ENCODE results near the gene B3GNT9.

B3GNT9 gene

DNA sequence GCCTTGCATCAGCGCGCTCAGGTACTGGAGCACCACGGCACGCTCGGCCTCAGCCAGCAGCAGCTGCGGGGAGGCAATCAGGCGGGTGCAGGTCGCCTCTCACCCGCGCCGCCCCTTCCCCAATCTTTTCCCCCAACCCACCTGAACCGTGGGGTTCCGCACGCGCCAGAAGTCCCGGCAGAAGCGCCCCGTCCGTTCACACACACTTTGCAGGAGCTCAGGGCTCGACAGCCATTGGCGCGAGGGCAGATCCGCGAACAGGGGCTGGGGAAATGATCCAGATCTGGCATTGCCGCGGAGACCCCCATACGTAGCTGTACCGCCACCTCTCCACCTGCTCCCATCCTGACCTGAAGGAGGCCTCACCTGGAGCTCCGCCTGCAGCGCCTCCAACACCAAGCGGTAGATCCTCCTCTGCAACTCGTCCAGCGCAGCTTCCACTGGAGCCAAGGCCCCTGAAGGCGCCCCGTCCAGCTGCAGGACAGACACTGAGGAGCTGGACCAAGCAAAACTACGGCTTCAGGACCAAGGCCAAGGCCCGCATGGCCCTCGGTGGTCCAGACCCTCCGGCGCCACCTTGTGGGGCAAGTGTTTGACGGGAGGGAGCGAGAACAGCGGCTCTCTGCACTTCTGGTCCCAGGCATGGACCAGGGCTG is 34.3 kb upstream of the B3GNT9 start:
- DNase-seq: peak; percentile 67

DNA sequence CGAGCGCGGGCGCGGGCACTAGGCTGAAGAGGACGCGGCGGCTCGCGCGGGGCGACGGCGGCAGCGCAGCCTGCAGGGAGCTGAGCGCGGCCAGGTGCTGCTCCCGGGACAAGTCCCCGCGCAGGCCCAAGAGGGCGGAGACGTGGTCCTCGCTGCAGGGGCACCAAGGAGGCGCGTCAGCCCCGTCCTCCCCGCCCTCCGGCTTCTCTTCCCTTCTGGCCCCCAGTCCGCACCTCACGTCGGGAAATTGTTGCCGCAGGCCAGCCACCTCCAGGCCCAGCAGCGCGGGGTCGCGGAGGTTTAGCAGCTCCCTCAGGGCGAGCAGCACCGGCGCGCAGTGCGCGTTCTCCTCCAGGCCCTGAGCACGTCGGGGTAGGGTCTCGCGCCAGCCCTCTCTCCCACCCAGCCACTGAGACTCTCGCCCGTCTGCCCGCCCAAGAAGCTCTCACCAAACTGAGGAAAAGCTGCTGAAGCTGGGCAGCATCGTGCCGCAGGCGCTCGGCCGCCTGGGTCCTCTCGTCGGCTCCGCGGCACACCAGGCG is 33.7 kb upstream of the B3GNT9 start:
- peak; percentile 48 for DNase-seq

DNA sequence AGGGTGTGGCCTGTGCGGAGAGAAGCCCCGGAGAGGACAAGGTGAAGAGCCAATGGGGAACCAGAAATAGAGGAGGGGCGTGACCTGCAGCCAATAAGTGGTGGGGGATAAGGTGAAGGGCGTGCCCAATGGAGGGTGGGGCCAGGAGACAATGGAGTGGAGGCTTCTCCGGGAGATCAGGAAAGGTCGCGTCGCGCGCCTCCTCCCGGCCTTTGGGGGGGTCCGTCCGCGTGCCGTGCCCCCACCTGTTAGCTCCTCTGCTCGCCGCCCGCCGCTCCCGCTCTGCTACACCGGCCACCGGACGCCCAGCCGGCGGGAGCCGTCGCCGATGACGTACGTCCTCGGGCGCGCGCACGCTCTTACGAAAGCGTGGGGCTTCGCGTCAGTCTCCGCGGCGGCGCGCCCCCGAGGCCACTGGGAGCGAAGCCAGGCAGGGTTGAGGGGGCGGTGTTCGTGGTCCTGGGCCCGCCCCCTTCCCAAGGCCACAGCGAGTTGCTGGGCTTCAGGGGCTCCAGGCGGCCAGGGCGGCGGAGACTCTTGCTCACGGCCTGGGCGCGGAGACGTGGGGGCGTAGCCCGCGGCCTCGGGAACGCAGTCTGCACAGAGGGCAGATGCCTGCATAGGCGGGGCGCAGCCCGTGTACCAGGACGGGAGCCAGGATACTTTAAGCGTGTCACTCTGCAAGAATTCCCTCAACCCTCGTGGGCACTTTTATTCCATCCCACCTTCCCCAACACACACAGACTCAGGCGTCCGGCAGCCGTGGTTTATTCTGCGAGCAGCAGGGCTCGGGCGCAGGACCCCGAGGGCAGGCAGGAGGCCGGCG is 33.0 kb upstream of the B3GNT9 start, which contains the start of gene MATCAP1:
MATCAP1 (minus strand) TSS at position 337 of the 826 bp plus-strand sequence. CDS start 3,353 bp downstream, outside the sequence.
- DNase-seq: peak; percentile 97

DNA sequence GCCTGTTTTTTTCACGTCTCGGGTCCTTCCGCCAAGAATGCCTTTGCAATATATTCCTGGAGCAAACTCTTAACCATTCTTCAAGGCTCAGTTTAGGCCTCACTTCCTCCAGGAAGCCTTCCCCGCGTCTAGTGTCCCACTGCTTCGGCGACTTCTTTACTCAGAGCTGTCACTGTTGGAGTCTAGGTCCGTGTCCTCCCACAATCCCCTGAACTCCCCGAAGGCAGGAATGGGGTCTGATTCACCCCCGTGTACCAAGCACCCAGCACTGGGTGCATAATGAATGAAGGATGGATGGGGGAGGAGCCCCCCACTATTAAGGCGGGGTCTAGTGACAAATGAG is 32.5 kb upstream of the B3GNT9 start:
- DNase-seq: no peak

DNA sequence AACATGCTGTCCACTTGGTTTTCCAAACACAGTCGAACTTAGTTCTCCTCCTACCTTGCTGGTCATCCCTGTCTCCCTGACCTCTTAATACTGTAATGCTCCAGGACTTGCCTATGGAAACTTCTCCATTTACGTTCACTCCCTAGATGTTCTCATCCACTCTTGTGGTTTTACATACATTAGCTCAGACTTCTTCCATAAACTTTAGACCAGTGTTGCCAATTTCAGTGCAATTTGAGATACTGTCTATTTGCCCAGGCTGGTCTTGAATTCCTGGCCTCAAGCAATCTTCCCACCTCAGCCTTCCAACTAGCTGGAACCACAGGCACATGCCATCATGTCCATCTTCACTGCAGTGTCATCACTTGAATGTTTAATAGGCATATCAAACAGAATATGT is 31.5 kb upstream of the B3GNT9 start:
- no peak for DNase-seq

DNA sequence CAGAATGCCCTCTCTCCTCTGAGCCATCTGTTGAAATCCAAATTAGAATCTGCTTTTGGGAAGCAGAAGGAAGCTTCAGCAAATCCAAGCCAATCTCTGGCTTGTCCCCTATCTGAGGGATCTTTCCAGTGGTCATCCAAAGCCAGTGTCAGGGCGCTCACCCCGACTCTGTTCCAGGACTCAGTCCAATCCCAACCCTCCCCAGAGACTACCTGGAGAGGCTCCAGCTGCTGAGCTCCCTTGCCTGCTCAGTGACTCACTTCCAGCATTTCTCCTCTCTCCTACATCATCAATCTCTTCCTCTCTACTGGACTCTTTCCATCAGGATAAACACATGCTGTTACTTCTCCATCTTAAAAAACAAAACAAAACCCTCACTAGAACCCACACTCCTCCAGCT is 30.5 kb upstream of the B3GNT9 start:
- DNase-seq: no peak

DNA sequence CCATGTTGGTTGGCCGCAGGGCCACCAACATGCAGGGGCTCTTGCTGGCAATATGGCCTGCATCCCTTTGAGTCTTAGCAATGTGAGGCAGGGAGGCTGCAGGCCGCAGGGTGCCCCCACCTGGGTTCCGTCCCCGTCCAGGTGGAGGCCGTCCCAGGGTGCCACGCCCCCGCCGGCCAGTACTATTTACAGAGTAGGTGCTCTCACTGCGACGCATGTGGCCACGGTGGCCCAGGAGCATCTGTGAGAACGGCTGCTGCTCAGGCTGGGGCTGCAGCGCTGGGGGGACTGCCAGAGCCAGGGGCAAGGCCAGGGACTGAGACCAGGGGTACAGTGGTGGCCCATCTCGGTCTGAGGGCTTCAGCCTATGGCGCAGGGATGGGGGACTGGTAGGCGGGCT is 29.4 kb upstream of the B3GNT9 start:
- DNase-seq: no peak

DNA sequence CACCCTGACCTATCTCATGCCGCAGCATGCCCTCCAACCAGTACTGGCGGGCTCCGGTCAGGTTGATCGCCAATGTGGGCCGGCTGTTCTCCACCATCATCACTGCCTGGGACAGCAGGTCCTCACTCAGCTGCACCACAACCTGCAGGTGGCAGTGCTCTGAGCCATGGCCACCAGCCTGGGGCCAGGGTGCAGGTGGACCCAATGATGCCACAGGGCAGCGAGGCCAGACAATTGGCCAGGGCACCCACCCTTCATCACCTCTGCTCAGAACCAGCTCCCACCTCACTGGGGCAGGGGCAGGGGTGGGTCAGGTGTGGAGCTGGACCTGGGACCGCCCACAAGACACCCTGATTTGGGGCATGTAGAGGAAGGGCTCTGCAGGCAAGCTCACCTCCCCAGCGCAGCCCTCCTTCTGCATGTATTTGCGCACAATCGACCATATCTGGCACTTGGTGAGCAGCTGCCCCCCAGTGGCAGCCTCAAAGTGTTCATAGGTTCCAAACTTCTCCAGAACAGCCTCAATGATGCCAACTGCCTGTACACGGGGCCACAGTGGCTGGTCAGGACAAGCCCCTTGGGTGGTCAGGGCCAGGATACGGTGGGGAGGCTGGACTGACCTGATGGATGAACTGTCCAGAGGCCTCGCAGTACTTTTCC is 28.8 kb upstream of the B3GNT9 start:
- no peak for DNase-seq

DNA sequence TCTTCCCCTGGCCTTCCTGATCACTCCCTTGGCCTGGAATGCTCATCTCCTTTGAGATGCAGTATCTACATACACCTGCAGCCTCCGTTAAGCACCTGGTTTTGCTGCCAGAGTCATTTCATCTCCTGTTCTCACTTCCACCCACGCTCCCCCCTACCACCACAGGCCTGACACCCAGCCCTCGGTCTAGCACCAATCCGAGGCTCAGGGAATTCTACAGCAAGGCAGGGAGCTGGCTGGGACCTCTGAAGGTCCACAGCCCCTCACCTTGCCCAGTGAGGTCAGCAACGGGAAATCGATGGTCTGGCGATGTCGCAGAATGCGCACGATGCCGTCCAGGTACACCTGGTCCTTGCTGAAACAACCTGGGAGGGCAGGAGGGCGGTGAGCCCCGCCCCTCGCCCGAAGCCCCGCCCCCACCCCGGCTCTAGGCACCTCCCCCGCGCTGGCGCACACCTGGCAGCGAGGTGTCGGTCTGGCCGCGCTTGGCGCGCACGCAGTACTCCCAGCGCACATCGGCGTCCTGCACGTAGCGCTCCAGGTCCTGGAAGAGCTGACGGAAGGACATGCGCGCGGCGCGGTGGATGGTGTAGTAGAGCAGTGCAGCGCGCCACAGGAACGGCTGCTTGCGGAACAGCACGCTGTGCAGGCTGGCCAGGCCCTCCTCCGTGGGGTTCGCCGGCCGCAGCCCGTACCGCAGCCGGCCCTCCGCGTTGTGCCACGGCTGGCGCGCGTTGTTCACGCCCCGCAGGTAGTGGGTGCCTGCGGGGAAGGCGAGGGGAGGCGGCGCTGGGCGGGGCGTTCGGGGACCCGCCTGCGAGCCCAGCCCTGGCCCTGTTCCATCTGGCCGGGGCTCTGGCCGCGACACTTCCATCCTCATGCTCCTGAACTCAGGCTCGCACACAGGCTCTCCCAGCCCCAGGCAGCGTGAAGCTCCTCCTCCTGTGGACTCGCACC is 27.2 kb upstream of the B3GNT9 start:
- peak; percentile 72 for DNase-seq

DNA sequence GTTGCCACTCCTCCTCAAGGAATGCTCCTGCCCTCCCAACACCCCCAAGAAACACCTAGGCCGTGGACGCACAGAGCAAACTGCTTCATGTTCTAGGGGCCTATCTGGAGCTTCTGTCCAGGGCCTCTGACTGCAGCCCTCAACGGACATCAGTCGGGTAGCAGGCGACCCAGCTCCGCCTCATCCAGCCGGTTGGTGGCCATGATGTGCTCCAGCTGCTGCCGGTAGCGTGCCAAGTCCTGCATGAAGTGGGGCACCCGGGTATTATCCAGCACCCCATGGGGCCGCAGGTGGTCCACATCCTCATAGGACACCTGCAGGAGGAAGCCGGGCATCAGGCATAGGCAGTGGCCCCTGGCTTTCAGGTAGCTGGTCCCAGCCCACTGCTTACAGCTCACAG is 25.9 kb upstream of the B3GNT9 start:
- DNase-seq: no peak

DNA sequence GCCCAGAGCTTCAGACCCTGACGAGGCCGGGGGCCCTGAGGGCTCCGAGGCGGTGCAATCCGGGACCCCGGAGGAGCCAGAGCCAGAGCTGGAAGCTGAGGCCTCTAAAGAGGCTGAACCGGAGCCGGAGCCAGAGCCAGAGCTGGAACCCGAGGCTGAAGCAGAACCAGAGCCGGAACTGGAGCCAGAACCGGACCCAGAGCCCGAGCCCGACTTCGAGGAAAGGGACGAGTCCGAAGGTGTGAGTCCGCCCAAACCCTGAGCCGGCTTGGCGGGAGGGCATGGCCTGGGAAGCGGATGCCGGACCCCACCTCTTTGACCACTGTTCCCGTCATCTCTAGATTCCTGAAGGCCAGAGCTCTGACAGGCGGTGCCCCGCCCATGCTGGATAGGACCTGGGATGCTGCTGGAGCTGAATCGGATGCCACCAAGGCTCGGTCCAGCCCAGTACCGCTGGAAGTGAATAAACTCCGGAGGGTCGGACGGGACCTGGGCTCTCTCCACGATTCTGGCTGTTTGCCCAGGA is 24.0 kb upstream of the B3GNT9 start:
- DNase-seq: no peak

DNA sequence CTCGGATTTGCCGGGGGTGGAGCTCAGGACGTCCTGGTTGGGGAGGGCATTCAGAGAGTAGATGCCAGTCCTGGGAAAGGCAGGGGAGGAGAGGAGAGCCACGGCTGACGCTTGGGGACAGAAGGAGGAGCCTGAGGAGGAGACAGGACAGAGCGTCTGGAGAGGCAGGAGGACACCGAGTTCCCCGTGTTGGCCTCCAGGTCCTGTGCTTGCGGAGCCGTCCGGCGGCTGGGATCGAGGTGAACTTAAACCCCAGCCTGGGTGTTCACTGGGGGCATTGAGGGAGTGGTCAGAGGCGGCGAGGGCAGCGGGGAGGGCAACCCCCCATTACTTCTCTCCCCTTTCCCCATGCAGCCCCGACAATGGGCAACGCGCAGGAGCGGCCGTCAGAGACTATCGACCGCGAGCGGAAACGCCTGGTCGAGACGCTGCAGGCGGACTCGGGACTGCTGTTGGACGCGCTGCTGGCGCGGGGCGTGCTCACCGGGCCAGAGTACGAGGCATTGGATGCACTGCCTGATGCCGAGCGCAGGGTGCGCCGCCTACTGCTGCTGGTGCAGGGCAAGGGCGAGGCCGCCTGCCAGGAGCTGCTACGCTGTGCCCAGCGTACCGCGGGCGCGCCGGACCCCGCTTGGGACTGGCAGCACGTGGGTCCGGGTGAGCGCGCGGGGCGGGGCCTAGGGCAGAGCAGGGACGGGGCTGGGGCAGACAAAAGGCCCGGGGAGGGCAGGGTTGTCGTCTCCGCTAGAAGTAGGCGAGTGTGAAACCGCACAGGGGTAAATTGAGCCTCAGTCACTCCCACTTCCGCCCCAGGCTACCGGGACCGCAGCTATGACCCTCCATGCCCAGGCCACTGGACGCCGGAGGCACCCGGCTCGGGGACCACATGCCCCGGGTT is 23.3 kb upstream of the B3GNT9 start:
- peak; percentile 52 for DNase-seq

DNA sequence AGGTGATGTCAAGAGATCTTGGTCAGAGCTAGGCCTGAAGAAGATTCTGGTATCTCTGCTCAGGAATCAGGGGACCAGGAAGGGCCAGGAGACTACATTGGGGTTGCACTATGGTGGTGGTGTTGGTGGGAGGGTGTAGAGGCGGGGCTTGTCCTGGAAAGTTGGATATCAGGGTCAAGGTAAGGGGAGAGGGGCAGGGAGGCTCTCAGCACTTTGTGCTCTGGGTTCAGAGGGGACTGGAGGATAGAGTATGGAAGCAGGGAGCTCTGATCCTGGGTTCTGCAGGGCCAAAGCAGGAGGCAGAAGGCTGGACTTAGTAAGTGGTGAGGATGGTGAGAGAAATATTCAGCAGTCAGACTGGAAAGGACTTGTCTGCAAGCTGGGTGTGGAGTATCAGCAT is 22.5 kb upstream of the B3GNT9 start:
- no peak for DNase-seq

DNA sequence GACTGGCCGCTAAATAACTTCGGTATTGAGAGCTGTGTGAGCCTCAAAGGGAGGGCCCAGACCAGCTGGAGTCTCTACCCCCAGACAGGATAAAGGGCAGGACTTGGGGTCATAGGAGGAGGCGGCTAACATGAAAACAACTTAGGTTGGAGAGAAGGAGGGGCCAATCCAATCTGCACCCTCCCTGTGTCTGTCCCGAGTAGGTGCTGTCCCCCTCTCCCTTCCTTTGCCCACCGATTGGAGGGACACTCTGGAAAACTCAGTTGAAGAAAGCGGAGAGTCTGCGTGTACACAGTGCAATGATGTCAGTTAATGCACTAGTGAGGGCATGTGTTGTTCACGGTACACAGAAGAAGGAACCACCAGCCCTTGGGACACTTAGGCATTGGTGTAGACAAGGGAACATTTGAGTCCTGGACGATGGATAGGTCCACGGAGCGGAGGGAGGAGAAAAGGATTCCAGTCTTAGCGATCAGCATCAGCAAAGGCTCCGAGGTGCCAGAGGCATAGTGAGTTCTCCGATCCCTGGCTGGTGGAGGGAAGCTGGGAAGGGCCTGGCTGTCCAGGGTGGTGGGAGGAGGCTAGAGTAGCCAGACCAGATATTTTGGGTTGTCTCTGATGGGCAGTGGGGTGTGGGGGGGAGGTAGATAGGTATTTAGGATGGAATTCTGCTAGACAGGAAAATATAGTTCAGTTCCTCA is 20.3 kb upstream of the B3GNT9 start:
- DNase-seq: no peak

DNA sequence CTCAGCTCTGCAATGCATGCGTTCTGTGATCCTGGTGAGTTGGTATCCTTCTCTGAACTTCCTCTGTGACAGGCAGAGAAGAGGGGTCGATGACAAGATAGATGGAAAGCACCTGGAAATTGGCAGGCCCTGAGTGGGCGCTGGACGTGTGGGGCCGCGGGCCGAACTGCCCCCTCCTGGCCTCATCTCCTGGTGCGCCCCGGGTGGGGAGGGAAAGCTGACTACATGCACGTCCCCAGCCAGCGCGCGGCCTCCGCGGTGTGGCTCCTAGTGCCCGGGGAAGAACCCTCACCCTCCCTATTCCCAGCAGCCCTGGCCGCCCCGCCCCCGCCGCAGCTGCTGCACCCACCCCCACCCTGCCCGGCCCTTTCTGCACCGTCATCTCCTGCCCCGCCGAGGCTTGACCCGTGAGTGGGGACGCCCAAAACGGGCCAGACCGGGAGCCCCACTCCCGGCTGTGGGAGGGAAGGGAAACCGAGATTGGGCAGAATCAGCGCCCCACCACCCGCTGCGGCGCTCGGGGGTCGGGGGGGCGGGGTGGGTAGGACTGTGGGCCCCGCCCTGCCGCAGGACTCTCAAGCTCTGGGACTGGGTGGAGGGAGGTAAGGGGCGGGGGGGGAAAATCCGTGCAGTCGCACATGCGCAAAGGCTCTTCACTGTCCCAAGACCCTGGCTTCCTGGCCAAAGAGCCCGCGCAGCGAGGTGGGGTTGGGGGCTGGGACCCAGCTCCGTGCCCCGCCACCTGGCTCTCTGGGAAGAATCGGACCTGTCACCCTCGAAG is 19.6 kb upstream of the B3GNT9 start, which contains the start of gene NOL3:
NOL3 (plus strand) TSS at position 371 of the 781 bp plus-strand sequence.
- DNase-seq: no peak

DNA sequence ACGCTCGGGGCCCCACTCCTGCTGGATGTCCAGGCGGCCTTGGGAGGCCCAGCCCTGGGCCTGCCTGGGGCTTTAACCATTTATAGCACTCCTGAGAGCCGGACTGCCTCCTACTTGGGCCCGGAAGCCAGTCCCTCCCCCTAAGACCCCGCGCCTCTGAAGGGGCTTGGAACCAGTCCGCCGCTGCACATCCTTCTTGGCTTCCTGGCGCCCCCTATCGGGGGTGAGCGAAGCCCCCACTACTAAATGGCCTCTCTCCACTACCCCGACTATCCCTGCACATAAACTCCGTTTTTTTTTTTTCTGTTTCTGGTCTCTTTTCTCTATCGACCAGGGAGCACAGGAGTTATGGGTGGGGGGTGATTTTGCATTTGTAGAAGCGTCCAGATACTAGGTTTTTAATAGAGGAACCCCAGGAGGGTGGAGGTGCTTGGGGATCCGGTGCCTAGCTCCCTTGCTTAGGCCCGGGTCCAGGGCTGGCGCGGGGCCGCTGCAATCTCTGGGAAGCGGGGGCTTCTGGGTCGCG is 18.9 kb upstream of the B3GNT9 start:
- DNase-seq: no peak

DNA sequence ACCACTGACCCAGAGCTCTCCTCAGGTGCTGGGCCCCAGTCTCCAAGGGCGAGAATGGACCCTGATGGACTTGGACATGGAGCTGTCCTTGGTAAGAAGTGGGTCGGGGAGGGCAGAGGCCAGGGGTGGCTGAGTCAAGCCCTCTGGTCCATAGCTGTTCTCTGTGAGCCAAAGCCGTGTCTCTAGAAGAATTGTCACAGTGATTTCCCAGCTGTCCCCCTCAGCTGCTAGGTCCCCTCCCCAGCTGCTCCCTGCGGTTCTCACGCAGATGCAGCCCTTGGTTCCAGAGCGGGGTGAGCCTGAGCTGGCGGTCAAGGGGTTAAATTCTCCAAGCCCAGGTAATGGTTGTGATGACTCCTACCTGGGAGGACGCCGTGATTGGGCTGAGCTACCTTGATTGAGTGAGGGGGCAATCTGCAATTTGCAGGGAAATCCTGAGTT is 18.2 kb upstream of the B3GNT9 start:
- no peak for DNase-seq

DNA sequence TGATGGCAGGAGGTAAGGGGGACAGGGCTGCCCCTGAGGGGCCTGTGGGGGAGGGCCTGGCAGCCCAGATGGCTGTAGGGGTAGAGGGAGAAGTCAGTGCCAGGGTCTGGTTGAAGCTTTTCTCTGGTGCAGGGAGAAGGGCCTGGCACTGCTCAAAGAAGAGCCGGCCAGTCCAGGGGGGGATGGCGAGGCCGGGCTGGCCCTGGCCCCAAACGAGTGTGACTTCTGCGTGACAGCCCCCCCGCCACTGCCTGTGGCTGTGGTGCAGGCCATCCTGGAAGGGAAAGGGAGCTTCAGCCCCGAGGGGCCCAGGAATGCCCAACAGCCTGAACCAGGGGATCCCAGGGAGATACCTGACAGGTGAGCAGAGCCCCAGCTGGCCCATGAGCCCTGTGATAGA is 16.8 kb upstream of the B3GNT9 start:
- DNase-seq: no peak

DNA sequence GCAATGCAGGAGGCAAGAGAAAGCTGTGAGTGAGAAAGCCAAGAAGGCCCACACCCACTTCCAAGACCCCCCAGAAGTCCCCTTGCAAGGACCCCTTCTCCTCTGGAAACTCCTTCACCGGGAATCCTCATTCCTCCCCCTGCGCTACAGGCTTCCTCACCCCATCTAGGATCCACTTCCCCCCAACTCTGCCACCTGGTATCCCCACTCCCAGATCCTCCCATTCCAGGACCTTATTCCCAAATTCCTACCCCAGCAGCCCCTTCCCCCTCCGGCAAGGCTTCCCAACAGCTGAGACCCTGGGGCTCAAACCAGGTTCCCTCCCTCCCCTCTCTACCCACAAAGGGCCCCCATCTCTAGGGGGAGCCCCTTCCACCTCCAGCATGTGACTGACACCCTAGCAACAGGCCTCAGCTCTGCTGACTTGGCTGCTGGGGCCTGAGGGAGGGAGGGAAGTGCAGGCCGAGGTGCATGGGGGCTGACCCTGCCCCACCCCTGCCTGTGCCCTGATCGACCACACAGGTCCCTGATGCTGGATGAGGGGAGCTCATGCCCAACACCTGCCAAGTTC is 15.9 kb upstream of the B3GNT9 start:
- DNase-seq: no peak
